H7 (cell line): ENCODE measurements around the gene UBE3A. TPM values are rescaled to one million over a fixed set of nuclear protein-coding genes. Genes with fewer than 3 reads are reported as not detected.
"Not testable (repeated sequence)": the region's sequence is repeated elsewhere in the genome, so short reads cannot be mapped to it uniquely, and the experiment has no call there.

Source experiments
- DNase-seq: peaks from one replicate; pipeline ENCODE4 v3.0.0; 2012
- H3K27me3 ChIP-seq: 2 replicates; pipeline ENCODE4 v1.6.0; 2011; ENCODE audit warnings: mild to moderate bottlenecking, low read length; ENCODE audit not compliant: control insufficient read depth, insufficient read depth
- H3K36me3 ChIP-seq: replicated peaks from 2 replicates; pipeline ENCODE4 v1.5.1; 2011; ENCODE audit warnings: low read length; ENCODE audit not compliant: control insufficient read depth, insufficient read depth
- H3K4me3 ChIP-seq: 2 replicates; pipeline ENCODE4 v1.5.1; 2011; ENCODE audit warnings: low read depth, mild to moderate bottlenecking, control low read depth, low read length, moderate library complexity; ENCODE audit not compliant: insufficient read depth
- total RNA-seq: library from RNA; depleted of rRNA; stranded (reverse); fragments of >200 nt; shearing (Covaris generic); gene quantifications from 2 replicates; pipeline ENCODE4 v1.2.3, GENCODE V29; 2014

UBE3A gene
- total RNA-seq, 1 experiment from 2014 or later: 51.6 TPM

- no peaks in the 10 kb centered on the region for H3K27me3 ChIP-seq
- no peak overlapping the region for H3K4me3 ChIP-seq
- H3K36me3 ChIP-seq: no peaks in the 10 kb centered on the region
- DNase-seq: no peak
These were observed 15.9 kb upstream of the UBE3A start for GRCh38 chr15:25454771-25455170.

GRCh38 chr15:25453246-25453645 is 14.4 kb upstream of the UBE3A start:
- H3K27me3 ChIP-seq, H3K4me3 ChIP-seq, DNase-seq, H3K36me3 ChIP-seq: not testable (repeated sequence)

- Histone ChIP-seq H3K4me3 (no peak overlapping the region), H3K27me3 (no peaks in the 10 kb centered on the region), H3K36me3 (no peaks in the 10 kb centered on the region)
- DNase-seq: no peak
These were observed 12.7 kb upstream of the UBE3A start for GRCh38 chr15:25451501-25451900.

GRCh38 chr15:25450163-25450562 is 11.3 kb upstream of the UBE3A start:
- H3K4me3 ChIP-seq: no peak overlapping the region
- DNase-seq: no peak
- no peaks in the 10 kb centered on the region for H3K27me3 ChIP-seq
- H3K36me3 ChIP-seq: no peaks in the 10 kb centered on the region

GRCh38 chr15:25446076-25446475 is 7.3 kb upstream of the UBE3A start:
- DNase-seq: no peak
- Histone ChIP-seq H3K27me3 (no peaks in the 10 kb centered on the region), H3K4me3 (no peak overlapping the region), H3K36me3 (no peaks in the 10 kb centered on the region)

- Histone ChIP-seq H3K27me3 (no peaks in the 10 kb centered on the region), H3K36me3 (no peaks in the 10 kb centered on the region), H3K4me3 (no peak overlapping the region)
- DNase-seq: no peak
These were observed 6.6 kb upstream of the UBE3A start for GRCh38 chr15:25445412-25445811.

GRCh38 chr15:25441111-25441510 is 2.3 kb upstream of the UBE3A start:
- no peaks in the 10 kb centered on the region for H3K27me3 ChIP-seq
- no peak for DNase-seq
- H3K4me3 ChIP-seq: no peak overlapping the region
- H3K36me3 ChIP-seq: no peaks in the 10 kb centered on the region

GRCh38 chr15:25439369-25439836 is 579 bp upstream of the UBE3A start:
- no peaks in the 10 kb centered on the region for H3K27me3 ChIP-seq
- H3K4me3 ChIP-seq: peak overlapping the region; percentile 70
- DNase-seq: no peak
- no peaks in the 10 kb centered on the region for H3K36me3 ChIP-seq

GRCh38 chr15:25437777-25438600 is 835 bp downstream of the UBE3A start:
- Histone ChIP-seq H3K36me3 (no peaks in the 10 kb centered on the region), H3K27me3 (no peaks in the 10 kb centered on the region), H3K4me3 (peak overlapping the region; percentile 96)
- DNase-seq: peak; percentile 74

- H3K36me3 ChIP-seq: no peaks in the 10 kb centered on the region
- no peak for DNase-seq
- no peaks in the 10 kb centered on the region for H3K27me3 ChIP-seq
- H3K4me3 ChIP-seq: no peak overlapping the region
These were observed 2.1 kb downstream of the UBE3A start for GRCh38 chr15:25436707-25437106.

GRCh38 chr15:25435474-25436243 is 3.2 kb downstream of the UBE3A start:
- DNase-seq: no peak
- no peaks in the 10 kb centered on the region for H3K27me3 ChIP-seq
- H3K4me3 ChIP-seq: no peak overlapping the region
- no peaks in the 10 kb centered on the region for H3K36me3 ChIP-seq

GRCh38 chr15:25433118-25433865 is 5.5 kb downstream of the UBE3A start:
- no peaks in the 10 kb centered on the region for H3K27me3 ChIP-seq
- no peak overlapping the region for H3K4me3 ChIP-seq
- no peak for DNase-seq
- no peaks in the 10 kb centered on the region for H3K36me3 ChIP-seq

GRCh38 chr15:25431836-25432561 is 6.8 kb downstream of the UBE3A start:
- no peak for DNase-seq
- H3K4me3 ChIP-seq: no peak overlapping the region
- H3K27me3 ChIP-seq: no peaks in the 10 kb centered on the region
- H3K36me3 ChIP-seq: no peaks in the 10 kb centered on the region

GRCh38 chr15:25427861-25428260 is 11.0 kb downstream of the UBE3A start:
- DNase-seq: no peak
- no peaks in the 10 kb centered on the region for H3K27me3 ChIP-seq
- no peaks in the 10 kb centered on the region for H3K36me3 ChIP-seq
- H3K4me3 ChIP-seq: no peak overlapping the region
